Brain microvascular endothelial cell (primary cell): ENCODE results near the gene CAPS.
A peak's percentile ranks its signal among the peaks of the same experiment; 100 is the strongest.

Experiments used
- DNase-seq: peaks from one replicate; pipeline ENCODE4 v3.0.0-alpha.2; 2020
- H3K27ac ChIP-seq: fragments of 250-450 bp; sonication (Bioruptor Pico); 2 replicates; pipeline ENCODE4 v1.5.1; 2020; ENCODE audit warnings: mild to moderate bottlenecking, moderate library complexity
- H3K27me3 ChIP-seq: fragments of 250-450 bp; sonication (Bioruptor Pico); replicated peaks from 2 replicates; pipeline ENCODE4 v1.5.1; 2020; ENCODE audit warnings: mild to moderate bottlenecking
- H3K36me3 ChIP-seq: fragments of 250-450 bp; sonication (Bioruptor Pico); replicated peaks from 2 replicates; pipeline ENCODE4 v1.5.1; 2020; ENCODE audit warnings: mild to moderate bottlenecking
- H3K4me3 ChIP-seq: 2 replicates; pipeline ENCODE4 v1.5.1; 2011; ENCODE audit warnings: low read depth, mild to moderate bottlenecking, control low read depth, low read length, moderate library complexity
- CTCF ChIP-seq: IDR thresholded peaks from 2 replicates; pipeline ENCODE4 v1.5.1; 2011; ENCODE audit warnings: low read depth, mild to moderate bottlenecking, moderate library complexity, low read length, control low read depth, inconsistent platforms; ENCODE audit errors: missing control alignments
- in situ Hi-C: cut with HindIII; loops from 2 replicates; pipeline ENCODE4 v1.10.0; 2017; ENCODE audit warnings: low sequenced_read_pairs, low pct_ligation_motif_present

Gene CAPS

GRCh38 chr19:5891572-5891937 is 22.5 kb upstream of the CAPS start:
- in situ Hi-C loops = no loop called here
- DNase-seq = no peak
- H3K27ac ChIP-seq = no peak overlapping the region
- TF ChIP-seq CTCF = no peak
- peaks cover 16% of the 10 kb centered on the region for H3K36me3 ChIP-seq
- H3K27me3 ChIP-seq = no peaks in the 10 kb centered on the region
- no peak overlapping the region for H3K4me3 ChIP-seq

GRCh38 chr19:5891938-5892771 is 21.9 kb upstream of the CAPS start:
- Histone ChIP-seq H3K4me3 (no peak overlapping the region), H3K27ac (no peak overlapping the region), H3K27me3 (no peaks in the 10 kb centered on the region), H3K36me3 (peaks cover 16% of the 10 kb centered on the region)
- peak; percentile 18 for DNase-seq
- in situ Hi-C loops = no loop called here
- TF ChIP-seq CTCF = peak; percentile 85

GRCh38 chr19:5892772-5893275 is 21.2 kb upstream of the CAPS start:
- Histone ChIP-seq H3K4me3 (no peak overlapping the region), H3K27me3 (no peaks in the 10 kb centered on the region), H3K36me3 (peaks cover 16% of the 10 kb centered on the region), H3K27ac (no peak overlapping the region)
- in situ Hi-C loops = no loop called here
- no peak for TF ChIP-seq CTCF
- no peak for DNase-seq

GRCh38 chr19:5893296-5893903 is 20.7 kb upstream of the CAPS start:
- TF ChIP-seq CTCF = no peak
- Histone ChIP-seq H3K36me3 (peaks cover 16% of the 10 kb centered on the region), H3K4me3 (no peak overlapping the region), H3K27ac (no peak overlapping the region), H3K27me3 (no peaks in the 10 kb centered on the region)
- DNase-seq = no peak
- in situ Hi-C loops = no loop called here

GRCh38 chr19:5893907-5894703 is 19.9 kb upstream of the CAPS start:
- no peak overlapping the region for H3K4me3 ChIP-seq
- no peak for TF ChIP-seq CTCF
- DNase-seq = no peak
- peaks cover 16% of the 10 kb centered on the region for H3K36me3 ChIP-seq
- H3K27me3 ChIP-seq = no peaks in the 10 kb centered on the region
- H3K27ac ChIP-seq = no peak overlapping the region
- in situ Hi-C loops = no loop called here
